Stimulated activated CD8-positive, alpha-beta memory T cell treated with anti-CD3 and anti-CD28 coated beads, Interleukin-12 subunit alpha, Interleukin-12 subunit beta, amount 100 ng/mL, for 24 hours (primary cell): ENCODE measurements around the gene HMCN2.

Experiments
- DNase-seq: peaks from one replicate; pipeline ENCODE4 v3.0.0-alpha.2; 2020; ENCODE audit errors: extremely low read depth

The HMCN2 gene

DNA sequence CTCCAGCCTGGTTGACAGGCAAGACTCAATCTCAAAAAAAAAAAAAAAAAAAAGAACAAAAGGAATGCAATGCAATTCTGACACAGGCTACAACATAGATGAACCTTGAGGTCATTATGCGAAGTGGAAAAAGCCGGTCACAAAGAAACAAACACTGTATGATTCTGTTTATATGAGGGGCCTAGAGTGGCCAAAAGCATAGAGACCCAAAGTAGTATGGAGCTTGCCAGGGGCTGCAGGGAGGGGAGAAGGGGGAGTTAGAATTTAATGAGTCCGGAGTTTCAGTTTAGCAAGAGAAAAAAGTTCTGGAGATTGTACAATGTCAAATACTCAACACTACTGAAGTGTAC is 146.0 kb downstream of the HMCN2 start:
- DNase-seq = no peak

DNA sequence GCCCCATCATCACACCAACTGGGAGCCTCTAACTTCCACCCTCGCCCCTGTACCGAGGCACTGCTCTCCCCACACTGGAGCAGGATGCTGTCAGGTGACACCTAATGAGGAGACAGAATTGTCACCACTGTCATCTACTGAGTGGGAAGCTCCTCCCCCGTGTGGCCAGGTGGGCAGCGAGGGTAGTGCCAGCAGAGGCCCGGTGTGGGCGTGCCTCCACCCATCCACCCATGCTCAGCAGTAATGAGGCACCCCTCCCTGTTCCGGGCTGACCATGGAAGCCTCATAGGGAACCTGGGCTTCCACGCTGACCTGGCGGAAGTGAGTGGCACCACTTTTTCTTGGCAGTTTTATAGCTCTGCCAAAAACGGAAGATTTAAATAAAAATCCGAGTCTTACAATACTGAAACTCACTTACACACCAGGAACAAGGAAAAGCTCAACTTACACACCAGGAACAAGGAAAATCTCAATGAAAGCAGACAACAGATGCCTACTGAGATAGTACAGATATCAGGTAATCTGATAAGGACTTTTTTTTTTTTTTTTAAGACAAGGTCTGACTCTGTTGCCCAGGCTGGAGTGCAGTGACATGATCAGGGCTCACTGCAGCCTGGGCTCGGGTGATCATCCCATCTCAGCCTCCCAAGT is 148.6 kb downstream of the HMCN2 start:
- no peak for DNase-seq

DNA sequence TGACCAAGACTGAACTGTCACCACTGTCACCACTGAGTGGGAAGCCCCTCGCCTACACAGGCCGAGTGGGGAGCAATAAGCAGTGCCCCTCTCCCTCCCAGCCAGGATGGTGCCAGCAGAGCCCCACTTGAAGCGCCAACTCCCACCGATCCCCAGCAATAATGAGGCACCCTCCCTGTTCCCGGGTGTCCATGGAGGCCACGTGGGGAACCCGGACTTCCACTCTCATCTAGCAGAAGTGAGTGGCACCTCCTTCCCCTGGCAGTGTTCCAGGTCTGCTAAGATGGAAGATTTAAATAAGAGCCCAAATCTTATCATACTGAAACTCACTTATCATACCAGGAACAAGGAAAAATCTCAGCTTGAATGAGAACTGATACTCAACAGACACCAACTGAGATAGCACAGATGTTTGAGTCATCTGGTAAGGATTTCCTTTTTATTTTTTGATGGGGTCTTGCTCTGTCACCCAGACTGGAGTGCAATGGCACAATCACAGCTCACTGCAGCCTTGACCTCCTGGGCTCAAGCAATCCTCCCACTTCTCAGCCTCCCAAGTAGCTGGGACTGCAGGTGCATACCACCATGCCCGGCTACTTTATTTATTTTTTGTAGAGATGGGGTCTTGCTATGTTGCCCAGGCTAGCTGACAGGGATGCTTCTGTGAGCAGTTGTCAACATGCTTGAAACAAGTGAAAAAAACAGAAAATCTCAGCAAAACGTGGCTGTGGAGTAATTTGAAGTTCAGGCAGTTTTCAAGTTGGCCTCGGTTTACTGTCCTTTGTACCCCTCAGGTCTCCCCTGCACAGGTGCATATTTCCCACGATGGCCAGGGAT is 149.6 kb downstream of the HMCN2 start:
- no peak for DNase-seq

DNA sequence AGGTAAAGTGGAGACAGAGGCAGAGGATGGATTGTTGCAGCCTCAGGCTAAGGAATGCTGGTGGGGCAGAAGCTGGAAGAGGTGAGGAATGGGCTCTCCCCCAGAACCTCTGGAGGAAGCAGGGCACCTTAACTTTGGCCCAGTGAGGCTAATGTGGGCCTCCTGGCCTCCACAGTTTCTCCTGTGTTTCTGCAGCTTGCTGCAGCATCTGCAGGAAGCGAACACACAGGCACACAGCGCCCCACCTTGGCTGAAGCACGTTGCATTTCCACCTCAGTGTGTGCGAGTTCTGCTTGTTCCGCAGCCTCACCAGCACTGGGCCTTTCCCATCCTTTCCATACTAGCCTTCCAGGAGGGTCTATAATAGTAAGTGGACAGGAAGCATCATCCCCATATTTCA is 152.0 kb downstream of the HMCN2 start:
- DNase-seq = no peak

DNA sequence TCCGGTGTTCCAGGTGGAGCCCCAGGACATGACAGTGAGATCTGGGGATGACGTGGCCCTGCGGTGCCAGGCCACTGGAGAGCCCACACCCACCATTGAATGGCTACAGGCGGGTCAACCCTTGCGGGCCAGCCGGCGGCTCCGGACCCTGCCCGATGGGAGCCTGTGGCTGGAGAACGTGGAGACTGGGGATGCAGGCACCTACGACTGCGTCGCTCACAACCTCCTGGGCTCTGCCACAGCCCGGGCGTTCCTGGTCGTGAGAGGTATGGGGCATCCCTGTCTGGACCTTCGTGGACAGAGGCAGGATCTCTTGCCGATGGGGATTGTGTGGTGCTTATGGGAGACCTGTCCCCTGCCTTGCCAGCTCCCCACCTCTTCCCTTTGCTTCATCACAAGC is 153.2 kb downstream of the HMCN2 start:
- DNase-seq = no peak

DNA sequence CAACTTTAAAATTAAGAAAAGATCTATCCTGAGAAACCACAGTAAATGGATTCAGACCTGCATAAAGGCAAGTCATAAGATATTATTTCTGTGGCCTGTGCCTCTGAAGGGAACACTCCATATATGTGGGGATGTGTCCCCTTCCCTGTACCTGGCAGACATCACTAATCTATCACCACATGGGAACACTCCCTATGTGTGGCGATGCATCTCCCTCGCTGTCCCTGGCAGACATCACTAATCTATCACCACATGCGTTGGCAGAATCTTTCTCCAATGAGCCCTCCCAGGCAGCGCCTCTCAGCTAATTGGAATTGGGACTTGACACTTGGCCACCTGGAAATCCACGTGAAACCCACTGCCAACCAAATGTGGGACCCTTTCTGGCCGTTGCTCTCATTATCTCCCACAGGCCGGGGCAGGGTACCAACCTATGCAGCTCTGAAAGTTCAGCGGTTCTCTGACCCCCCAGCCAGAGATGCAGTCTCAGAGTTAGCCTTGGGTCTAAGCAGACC is 154.0 kb downstream of the HMCN2 start:
- DNase-seq = no peak

DNA sequence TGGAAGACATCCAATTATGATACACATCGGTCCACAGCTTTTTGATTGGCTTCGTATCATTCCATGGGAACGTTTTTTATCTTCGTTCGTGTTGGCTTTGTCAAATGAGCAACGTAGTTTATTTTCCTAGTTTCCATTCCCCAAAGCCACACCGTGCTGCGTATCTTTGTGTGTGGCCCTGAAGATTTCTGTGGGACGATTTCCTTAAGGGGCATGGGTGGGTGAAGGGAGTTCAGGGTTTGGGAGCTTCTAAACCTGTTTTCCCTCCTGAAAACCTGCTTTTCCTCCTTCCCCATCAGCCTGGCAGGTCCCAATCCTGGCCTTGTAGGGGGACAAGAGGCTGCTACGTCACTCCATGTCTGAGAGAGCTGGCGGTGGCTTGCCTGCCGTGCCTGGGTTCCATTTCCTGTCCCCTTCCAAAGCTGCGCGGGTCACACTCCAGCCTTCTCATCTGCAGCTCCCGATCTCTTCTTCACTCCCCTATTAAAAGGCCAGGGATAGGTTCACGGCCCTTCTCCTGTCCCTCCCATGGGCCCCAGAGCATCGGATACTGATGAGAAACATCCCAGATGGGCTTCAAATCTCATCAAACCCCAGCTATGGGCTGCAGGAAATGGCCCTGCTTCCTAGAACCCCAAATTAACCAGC is 155.7 kb downstream of the HMCN2 start:
- no peak for DNase-seq

DNA sequence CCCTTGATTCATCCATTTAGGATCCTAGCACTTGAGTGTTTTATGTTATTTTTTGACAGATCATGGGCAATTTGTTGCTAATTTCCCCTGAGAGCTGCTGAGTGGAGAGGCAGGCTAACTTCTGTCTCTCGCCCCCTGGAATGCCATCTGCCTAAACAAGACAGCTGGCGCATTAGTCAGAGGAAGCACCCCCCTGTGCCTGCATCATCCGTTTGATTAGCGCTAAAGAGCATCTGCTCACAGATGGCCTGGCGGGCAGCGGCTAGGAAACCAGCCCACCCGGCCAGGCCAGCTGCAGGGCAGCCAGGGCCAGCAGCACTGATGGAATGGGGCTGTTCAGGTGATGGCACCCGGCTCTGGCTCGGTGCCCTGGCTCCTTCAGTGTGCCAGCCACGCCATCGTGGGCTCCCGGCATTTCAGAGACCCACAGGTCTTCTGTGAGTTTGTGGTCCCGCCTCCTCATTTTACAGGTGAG is 156.3 kb downstream of the HMCN2 start:
- DNase-seq = no peak

DNA sequence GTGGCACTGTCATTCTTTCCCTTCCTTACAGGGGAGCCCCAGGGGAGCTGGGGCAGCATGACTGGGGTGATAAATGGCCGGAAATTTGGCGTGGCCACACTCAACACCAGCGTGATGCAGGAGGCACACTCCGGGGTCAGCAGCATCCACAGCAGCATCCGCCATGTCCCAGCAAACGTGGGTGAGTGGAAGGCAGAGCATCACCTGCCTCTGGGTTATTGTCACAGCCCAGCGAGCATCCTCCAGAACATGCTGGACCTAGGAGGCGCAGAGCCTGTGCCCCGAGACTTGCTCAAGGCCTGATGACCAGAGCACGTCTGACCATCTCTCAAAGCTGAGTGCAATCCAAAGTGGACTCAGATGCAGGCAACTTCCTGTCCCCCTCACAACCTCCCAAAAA is 157.0 kb downstream of the HMCN2 start:
- DNase-seq = no peak

DNA sequence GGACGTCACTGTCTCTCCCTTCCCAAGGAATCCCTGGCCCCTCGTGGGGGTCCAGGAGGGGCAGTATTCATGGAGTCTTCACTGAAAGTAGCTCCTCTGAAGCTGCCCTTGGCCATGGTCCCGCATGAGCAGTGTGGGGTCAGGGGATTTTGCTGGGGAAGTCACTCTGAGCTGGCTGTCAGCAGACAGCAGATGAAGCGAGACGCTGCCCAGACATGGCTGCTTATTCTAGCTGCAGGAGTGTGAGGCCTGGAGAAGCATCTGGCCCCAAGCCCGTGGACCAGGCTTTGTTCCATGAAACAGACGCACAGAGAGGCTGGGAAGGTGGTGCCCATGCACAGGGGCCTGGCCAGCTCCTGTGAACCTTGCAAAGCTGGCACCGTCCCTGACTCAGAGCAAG is 157.7 kb downstream of the HMCN2 start:
- DNase-seq = no peak

DNA sequence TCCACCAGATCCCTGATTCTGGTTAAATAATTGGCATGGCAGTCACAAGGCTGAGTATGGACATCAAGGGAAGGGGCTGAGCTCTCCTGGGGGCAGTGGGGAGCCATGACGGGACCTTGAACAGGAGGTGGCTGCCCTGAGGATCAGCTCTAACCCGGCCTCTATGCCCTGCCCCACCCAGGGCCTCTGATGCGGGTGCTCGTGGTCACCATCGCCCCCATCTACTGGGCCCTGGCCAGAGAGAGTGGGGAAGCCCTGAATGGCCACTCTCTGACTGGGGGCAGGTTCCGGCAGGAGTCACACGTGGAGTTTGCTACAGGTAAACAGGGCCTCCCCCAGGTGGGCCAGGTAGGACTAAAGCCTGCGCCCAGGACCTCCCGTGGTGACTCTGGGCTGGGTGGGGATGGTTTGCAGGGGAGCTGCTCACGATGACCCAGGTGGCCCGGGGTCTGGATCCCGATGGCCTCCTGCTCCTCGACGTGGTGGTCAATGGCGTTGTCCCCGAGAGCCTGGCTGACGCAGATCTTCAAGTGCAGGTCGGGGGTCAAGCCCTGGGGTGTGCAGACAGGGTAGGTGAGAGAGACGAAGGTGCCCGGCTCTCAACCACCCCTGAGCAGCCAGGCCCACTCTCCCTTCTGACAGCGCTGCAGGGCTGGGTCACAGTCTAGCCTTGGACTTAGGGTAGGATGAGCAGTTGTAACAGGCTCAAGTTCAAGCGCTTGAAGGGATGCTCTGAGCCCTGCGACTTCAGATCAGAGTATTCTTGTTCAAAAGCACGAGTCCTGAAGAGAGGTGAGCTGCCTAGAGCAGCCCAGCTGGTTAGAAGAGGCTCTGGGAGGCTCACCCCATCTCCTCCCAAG is 159.3 kb downstream of the HMCN2 start:
- DNase-seq = no peak

DNA sequence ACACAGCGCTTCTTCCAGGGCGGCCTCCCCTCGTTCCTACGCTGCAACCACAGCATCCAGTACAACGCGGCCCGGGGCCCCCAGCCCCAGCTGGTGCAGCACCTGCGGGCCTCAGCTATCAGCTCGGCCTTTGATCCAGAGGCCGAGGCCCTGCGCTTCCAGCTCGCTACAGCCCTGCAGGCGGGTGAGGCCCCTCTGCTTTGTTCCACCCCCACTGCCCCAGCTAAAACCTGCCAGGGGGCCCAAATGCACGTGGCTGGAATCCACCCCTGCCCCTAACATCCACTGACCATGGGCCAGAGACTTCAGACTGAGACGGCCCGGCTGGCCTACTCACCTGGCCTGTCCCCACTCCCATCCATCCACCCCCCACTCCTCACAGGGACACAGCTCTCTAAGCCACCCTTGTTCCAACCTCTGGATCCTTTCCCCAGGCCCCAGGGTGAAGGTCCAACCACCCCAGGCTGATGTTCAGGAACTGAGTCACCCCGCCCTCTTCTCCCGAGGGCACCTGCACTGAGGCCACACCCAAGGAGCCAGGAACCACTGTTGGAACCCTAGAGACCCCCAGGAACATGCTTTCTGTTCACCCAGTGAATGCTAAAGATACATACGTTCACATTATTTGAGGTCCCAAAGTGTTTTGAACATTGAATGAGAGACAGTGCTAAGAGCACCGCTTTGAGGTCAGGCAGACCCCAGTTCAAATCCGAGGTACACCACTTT is 160.3 kb downstream of the HMCN2 start:
- no peak for DNase-seq

DNA sequence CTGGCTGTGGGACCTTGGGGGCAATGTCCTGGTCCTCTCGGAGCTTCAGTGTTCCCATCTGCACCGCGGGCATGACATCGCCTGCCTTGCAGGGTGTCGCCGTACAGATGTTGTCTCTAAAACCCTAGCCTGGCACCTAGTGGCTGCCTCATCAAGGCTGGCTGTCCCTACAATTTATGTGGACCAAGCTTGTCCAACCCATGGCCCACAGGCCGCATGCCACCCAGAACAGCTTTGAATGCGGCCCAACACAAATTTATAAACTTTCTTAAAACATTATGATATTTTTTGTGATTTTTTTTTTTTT is 160.9 kb downstream of the HMCN2 start:
- no peak for DNase-seq

DNA sequence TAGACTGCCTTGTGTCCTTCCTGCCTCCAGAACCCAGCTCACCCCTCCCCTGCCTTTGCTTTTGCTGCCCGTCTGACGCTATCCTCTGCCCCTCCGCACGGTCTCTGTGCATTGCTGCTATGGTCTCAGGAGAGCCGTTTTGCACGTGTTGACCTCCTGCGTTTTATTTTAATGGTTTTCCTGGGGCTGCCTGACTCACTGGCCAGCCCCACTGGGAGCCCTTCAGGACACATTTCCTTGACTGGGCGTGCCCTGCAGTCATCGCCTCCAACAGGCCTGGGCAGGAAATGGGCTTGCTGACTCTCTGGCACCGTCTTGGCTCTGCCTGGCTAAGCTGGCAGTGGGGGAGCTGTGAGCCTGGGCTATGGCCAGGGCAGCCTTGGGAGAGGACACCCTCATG is 161.3 kb downstream of the HMCN2 start:
- no peak for DNase-seq

DNA sequence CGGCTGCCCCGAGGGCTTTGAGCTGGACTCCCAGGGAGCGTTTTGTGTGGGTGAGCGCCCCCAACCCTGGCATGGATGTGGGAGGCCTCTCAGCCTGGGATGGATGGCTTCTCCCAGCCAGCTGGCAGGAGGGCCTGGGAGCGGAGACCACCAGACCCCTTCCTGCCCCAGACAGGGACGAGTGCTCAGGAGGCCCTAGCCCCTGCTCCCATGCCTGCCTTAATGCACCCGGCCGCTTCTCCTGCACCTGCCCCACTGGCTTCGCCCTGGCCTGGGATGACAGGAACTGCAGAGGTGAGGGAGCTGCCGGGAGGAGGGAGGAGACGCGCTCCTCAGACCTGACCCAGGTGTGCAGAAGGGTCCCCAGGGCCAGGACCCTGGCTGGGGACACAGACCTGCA is 161.8 kb downstream of the HMCN2 start:
- DNase-seq = no peak

DNA sequence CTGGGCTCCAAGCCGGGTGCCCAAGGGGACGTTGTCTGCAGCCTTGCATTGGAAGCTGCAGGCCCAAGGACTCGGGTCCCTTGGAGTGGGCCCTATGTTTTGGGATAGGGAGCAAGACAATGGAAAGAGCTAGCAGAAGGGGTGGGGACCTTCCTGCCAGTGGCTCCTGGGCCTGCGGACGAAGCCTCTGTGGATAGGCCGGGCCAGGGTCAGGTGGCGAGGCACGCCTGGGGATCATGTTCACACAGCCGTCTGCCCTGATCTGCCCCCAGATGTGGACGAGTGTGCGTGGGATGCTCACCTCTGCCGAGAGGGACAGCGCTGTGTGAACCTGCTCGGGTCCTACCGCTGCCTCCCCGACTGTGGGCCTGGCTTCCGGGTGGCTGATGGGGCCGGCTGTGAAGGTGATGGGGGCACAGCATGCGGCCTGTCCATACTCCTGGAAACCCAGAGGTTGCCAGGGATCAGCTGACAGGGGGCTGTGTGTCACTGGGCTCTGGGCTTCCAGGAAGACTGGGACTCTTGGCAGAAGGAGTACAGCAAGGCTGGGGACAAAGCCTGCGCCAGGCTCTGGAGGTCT is 162.6 kb downstream of the HMCN2 start:
- no peak for DNase-seq

DNA sequence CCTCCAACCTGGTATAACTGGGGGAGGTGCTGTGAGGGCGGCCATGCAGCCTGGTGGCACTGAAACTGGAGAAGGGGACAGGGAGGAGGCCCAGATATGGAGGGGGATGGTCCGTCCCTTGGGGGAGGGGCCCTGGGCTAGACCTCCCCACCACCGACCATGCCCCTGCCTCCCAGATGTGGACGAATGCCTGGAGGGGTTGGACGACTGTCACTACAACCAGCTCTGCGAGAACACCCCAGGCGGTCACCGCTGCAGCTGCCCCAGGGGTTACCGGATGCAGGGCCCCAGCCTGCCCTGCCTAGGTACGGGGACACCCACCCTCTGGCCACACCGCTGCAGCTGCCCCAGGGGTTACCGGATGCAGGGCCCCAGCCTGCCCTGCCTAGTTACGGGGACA is 163.8 kb downstream of the HMCN2 start:
- DNase-seq = no peak

DNA sequence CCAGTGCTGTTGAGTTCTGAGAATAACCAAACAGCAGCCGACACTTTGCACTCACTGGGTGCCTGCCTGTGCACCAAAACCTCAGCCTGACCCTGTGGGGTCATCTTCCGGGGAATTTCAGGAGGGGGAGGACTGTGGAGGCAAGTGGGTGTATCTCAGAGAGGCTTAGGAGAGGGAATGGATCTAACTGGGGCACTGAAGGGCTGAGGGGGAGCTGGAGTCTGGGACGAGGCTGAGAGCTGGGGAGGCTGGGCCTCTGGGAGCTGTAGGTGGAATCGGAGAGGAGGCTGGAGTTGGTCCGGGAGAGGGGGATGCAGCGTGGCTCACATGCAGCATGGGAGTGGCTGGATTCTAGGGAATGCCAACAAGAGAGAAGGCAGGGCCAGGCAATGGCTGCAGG is 164.3 kb downstream of the HMCN2 start:
- DNase-seq = no peak

DNA sequence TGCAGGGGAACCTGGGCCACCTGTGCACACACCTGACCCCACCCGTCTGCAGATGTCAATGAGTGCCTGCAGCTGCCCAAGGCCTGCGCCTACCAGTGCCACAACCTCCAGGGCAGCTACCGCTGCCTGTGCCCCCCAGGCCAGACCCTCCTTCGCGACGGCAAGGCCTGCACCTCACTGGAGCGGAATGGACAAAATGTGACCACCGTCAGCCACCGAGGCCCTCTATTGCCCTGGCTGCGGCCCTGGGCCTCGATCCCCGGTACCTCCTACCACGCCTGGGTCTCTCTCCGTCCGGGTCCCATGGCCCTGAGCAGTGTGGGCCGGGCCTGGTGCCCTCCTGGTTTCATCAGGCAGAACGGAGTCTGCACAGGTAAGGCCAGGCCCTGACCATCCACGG is 164.7 kb downstream of the HMCN2 start:
- DNase-seq = no peak

DNA sequence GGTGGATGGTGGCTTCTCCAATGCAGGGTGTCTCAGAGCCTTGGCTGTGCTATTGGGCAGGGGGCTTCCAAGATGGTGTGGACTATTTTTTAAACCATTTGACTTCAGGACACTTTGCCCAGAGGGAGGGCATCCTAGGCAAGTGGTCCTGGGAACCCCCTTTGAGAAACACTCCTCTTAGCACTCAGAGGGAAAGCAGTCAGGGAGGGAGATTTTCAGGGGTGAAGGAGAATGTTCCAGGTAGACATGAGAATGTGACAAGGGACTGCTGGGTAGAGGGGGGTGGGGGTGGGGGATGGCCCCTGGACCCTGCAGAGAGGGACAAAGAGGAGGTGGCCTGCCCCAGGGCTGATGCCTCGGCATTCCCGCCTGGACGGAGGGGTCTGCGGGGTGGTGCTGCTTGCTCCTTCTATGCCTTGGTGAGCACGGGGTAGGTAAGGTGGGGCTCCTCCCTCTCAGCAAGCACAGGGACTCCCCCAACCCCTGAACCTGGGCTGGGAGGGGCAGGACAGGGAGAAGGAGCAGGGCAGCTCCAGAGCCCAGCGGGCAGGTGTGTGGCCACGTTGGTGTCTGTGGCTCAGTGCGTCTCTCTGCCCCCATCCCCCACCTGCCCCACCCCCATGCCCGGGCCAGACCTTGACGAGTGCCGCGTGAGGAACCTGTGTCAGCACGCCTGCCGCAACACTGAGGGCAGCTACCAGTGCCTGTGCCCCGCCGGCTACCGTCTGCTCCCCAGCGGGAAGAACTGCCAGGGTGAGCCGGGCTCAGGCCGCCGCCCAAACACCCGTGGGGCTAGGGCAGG is 165.4 kb downstream of the HMCN2 start:
- no peak for DNase-seq
